H9 (cell line): ENCODE data around the gene COA1. TPM values are rescaled to one million over a fixed set of nuclear protein-coding genes. Genes with fewer than 3 reads are reported as not detected.
A peak's percentile ranks its signal among the peaks of the same experiment; 100 is the strongest.
"Not testable (repeated sequence)": the region's sequence is repeated elsewhere in the genome, so short reads cannot be mapped to it uniquely, and the experiment has no call there.

Experiments used
- DNase-seq: peaks from one replicate; pipeline ENCODE4 v3.0.0-alpha.2; 2017
- H2AFZ ChIP-seq: one replicate; pipeline ENCODE4 v1.6.1; 2013; ENCODE audit warnings: mild to moderate bottlenecking, low read length, control low read depth, moderate library complexity
- H2AK5ac ChIP-seq: 2 replicates; pipeline ENCODE4 v1.6.1; 2013; ENCODE audit warnings: low read length, control low read depth, mixed read lengths; ENCODE audit not compliant: insufficient read length
- H2BK120ac ChIP-seq: one replicate; pipeline ENCODE4 v1.6.1; 2013; ENCODE audit warnings: low read depth, mild to moderate bottlenecking, low read length, control low read depth, inconsistent platforms; ENCODE audit not compliant: poor library complexity, severe bottlenecking
- H2BK12ac ChIP-seq: 2 replicates; pipeline ENCODE4 v1.6.1; 2013; ENCODE audit warnings: low read length, control low read depth, mixed read lengths, low read depth; ENCODE audit not compliant: insufficient read length
- H2BK15ac ChIP-seq: 2 replicates; pipeline ENCODE4 v1.6.1; 2013; ENCODE audit warnings: low read depth, low read length, control low read depth
- H2BK20ac ChIP-seq: one replicate; pipeline ENCODE4 v1.6.1; 2013; ENCODE audit warnings: low read depth, mild to moderate bottlenecking, low read length, control low read depth, inconsistent platforms; ENCODE audit not compliant: poor library complexity, severe bottlenecking
- H2BK5ac ChIP-seq: 2 replicates; pipeline ENCODE4 v1.6.1; 2013; ENCODE audit warnings: low read length, control low read depth, mixed read lengths; ENCODE audit not compliant: insufficient read length
- H3K14ac ChIP-seq: 2 replicates; pipeline ENCODE4 v1.6.1; 2013; ENCODE audit warnings: low read length, control low read depth; ENCODE audit not compliant: insufficient read depth
- H3K18ac ChIP-seq: 2 replicates; pipeline ENCODE4 v1.6.1; 2013; ENCODE audit warnings: low read depth, mild to moderate bottlenecking, mixed read lengths, low read length, control low read depth; ENCODE audit not compliant: insufficient read length
- H3K23ac ChIP-seq: 2 replicates; pipeline ENCODE4 v1.6.1; 2013; ENCODE audit warnings: low read length, control low read depth, mixed read lengths, low read depth; ENCODE audit not compliant: insufficient read length
- H3K23me2 ChIP-seq: 2 replicates; pipeline ENCODE4 v1.6.1; 2013; ENCODE audit warnings: low read depth, mild to moderate bottlenecking, mixed read lengths, low read length, control low read depth; ENCODE audit not compliant: insufficient read length, poor library complexity, severe bottlenecking
- H3K27ac ChIP-seq: 2 replicates; pipeline ENCODE4 v1.5.1; 2013; ENCODE audit warnings: low read length, control low read depth, mixed read lengths, low read depth; ENCODE audit not compliant: insufficient read length
- H3K27me3 ChIP-seq: 2 replicates; pipeline ENCODE4 v1.6.1; 2013; ENCODE audit warnings: low read length, control low read depth, inconsistent platforms; ENCODE audit not compliant: insufficient read depth
- H3K4ac ChIP-seq: 2 replicates; pipeline ENCODE4 v1.6.1; 2013; ENCODE audit warnings: low read depth, mild to moderate bottlenecking, control low read depth, inconsistent platforms, low read length, moderate library complexity
- H3K4me1 ChIP-seq: 2 replicates; pipeline ENCODE4 v1.6.1; 2013; ENCODE audit warnings: low read length, control low read depth, inconsistent platforms; ENCODE audit not compliant: insufficient read depth
- H3K4me2 ChIP-seq: 2 replicates; pipeline ENCODE4 v1.6.1; 2013; ENCODE audit warnings: low read length, control low read depth, mixed read lengths; ENCODE audit not compliant: insufficient read length, insufficient read depth
- H3K56ac ChIP-seq: 2 replicates; pipeline ENCODE4 v1.6.1; 2013; ENCODE audit warnings: low read depth, mild to moderate bottlenecking, mixed read lengths, low read length, control low read depth; ENCODE audit not compliant: insufficient read length
- H3K79me1 ChIP-seq: 2 replicates; pipeline ENCODE4 v1.6.1; 2013; ENCODE audit warnings: low read depth, mild to moderate bottlenecking, moderate library complexity, low read length, control low read depth, inconsistent platforms; ENCODE audit not compliant: insufficient read depth, poor library complexity, severe bottlenecking
- H3K79me2 ChIP-seq: 2 replicates; pipeline ENCODE4 v1.6.1; 2013; ENCODE audit warnings: low read length, control low read depth, inconsistent platforms; ENCODE audit not compliant: insufficient read depth
- H3K9ac ChIP-seq: 2 replicates; pipeline ENCODE4 v1.6.1; 2013; ENCODE audit warnings: low read length, control low read depth, mixed read lengths; ENCODE audit not compliant: insufficient read length; ENCODE audit errors: extremely low read depth
- H3K9me3 ChIP-seq: one replicate; pipeline ENCODE4 v1.6.1; 2013; ENCODE audit warnings: low read depth, low read length, inconsistent platforms; ENCODE audit not compliant: control insufficient read depth
- H3T11ph ChIP-seq: one replicate; pipeline ENCODE4 v1.6.1; 2013; ENCODE audit warnings: mild to moderate bottlenecking, low read length, control low read depth, inconsistent platforms
- H4K20me1 ChIP-seq: one replicate; pipeline ENCODE4 v1.6.1; 2013; ENCODE audit not compliant: control insufficient read depth, insufficient read length, insufficient read depth
- H4K5ac ChIP-seq: 2 replicates; pipeline ENCODE4 v1.6.1; 2013; ENCODE audit warnings: low read depth, mild to moderate bottlenecking, mixed read lengths, low read length, control low read depth; ENCODE audit not compliant: insufficient read length
- H4K8ac ChIP-seq: replicated peaks from 2 replicates; pipeline ENCODE4 v1.6.1; 2013; ENCODE audit warnings: low read length, control low read depth, mixed read lengths, low read depth; ENCODE audit not compliant: insufficient read length
- H4K91ac ChIP-seq: 2 replicates; pipeline ENCODE4 v1.6.1; 2013; ENCODE audit warnings: low read depth, mild to moderate bottlenecking, moderate library complexity, mixed read lengths, low read length, control low read depth; ENCODE audit not compliant: insufficient read length
- H3K27ac Mint-ChIP-seq, 3 experiments: 2 replicates in 2 of 3; 3 replicates in 1 of 3; pipeline ENCODE4 v1.8.0; 2020 to 2021; ENCODE audit warnings: mixed read lengths in 3 of 3, mild to moderate bottlenecking in 1 of 3, moderate library complexity in 1 of 3
- H3K27me3 Mint-ChIP-seq: 2 replicates; pipeline ENCODE4 v1.8.0; 2021; ENCODE audit warnings: low read depth, mild to moderate bottlenecking, moderate library complexity, mixed read lengths
- H3K36me3 Mint-ChIP-seq, 3 experiments: 2 replicates in 2 of 3; 3 replicates in 1 of 3; pipeline ENCODE4 v1.8.0; 2020 to 2021; ENCODE audit warnings: low read depth in 3 of 3, mixed read lengths in 3 of 3; ENCODE audit not compliant: insufficient read depth in 1 of 3
- H3K4me1 Mint-ChIP-seq, 2 experiments: 2 replicates each; pipeline ENCODE4 v1.8.0; 2020; ENCODE audit warnings: mixed read lengths in 2 of 2
- H3K4me3 Mint-ChIP-seq, 2 experiments: 2 replicates in 1 of 2; 3 replicates in 1 of 2; pipeline ENCODE4 v1.8.0; 2020 to 2021; ENCODE audit warnings: mild to moderate bottlenecking in 2 of 2, mixed read lengths in 2 of 2, moderate library complexity in 1 of 2
- H3K9me3 Mint-ChIP-seq, 2 experiments: 2 replicates in 1 of 2; 3 replicates in 1 of 2; pipeline ENCODE4 v1.8.0; 2020; ENCODE audit warnings: mild to moderate bottlenecking in 2 of 2, mixed read lengths in 2 of 2, moderate library complexity in 1 of 2
- WGBS: extraction: QIAGEN DNeasy Blood & Tissue Kit; methylation state at CpG from one replicate; pipeline ENCODE4 v1.1.7; 2013; ENCODE audit warnings: missing lambda C conversion rate, low lambda C conversion rate, mixed read lengths; ENCODE audit not compliant: insufficient read length; ENCODE audit errors: extremely low coverage; 5-methylcytosine and 5-hydroxymethylcytosine counted together
- total RNA-seq: library from RNA; stranded (reverse); gene quantifications from 2 replicates; pipeline ENCODE4 v1.2.1, GENCODE V29; 2021
- TF ChIP-seq, protein P1 (sequence below): fragments of 200-600 bp; sonication (generic); conservative IDR thresholded peaks from 3 replicates; pipeline ENCODE4 v1.8.0; 2021; ENCODE audit warnings: antibody characterized with exemption, mild to moderate bottlenecking

Gene COA1
- total RNA-seq, 1 experiment from 2014 or later, result 138 TPM

- Histone ChIP-seq H4K8ac (no peak overlapping the region), H2AK5ac (no peak overlapping the region), H3K4me2 (no peak overlapping the region), H2BK12ac (no peak overlapping the region), H3K79me2 (no peaks in the 10 kb centered on the region), H3K23ac (no peak overlapping the region), H3K79me1 (no peaks in the 10 kb centered on the region), H3T11ph (no peak overlapping the region), H2BK5ac (no peak overlapping the region), H2BK120ac (no peak overlapping the region), H4K91ac (no peak overlapping the region), H4K20me1 (no peaks in the 10 kb centered on the region), H3K14ac (no peak overlapping the region), H2BK20ac (no peak overlapping the region), H4K5ac (no peak overlapping the region), H3K9me3 (no peaks in the 10 kb centered on the region), H3K27ac (no peak overlapping the region), H3K56ac (no peak overlapping the region), H2BK15ac (no peak overlapping the region), H2AFZ (no peak overlapping the region), H3K23me2 (no peaks in the 10 kb centered on the region), H3K18ac (no peak overlapping the region), H3K9ac (no peak overlapping the region), H3K4ac (no peak overlapping the region), H3K4me1 (no peaks in the 10 kb centered on the region), H3K27me3 (no peaks in the 10 kb centered on the region)
- no peak for DNase-seq
- Mint-ChIP-seq H3K27me3 (no peaks in the 10 kb centered on the region; the same call in 1 of the 2 replicates), H3K9me3 (0 out of 5 replicates have a peak, but pooled peaks cover 0 to 1% of the 10 kb centered on the region in 2 experiments), H3K4me3 (no peak overlapping the region), H3K36me3 (no peaks in the 10 kb centered on the region), H3K27ac (no peak overlapping the region), H3K4me1 (peaks cover 3 to 6% of the 10 kb centered on the region in 2 experiments; a peak in 3 of 4 replicates)
- no CpG with 5 or more reads among the region's 1 CpG for WGBS
- TF ChIP-seq, protein P1, sequence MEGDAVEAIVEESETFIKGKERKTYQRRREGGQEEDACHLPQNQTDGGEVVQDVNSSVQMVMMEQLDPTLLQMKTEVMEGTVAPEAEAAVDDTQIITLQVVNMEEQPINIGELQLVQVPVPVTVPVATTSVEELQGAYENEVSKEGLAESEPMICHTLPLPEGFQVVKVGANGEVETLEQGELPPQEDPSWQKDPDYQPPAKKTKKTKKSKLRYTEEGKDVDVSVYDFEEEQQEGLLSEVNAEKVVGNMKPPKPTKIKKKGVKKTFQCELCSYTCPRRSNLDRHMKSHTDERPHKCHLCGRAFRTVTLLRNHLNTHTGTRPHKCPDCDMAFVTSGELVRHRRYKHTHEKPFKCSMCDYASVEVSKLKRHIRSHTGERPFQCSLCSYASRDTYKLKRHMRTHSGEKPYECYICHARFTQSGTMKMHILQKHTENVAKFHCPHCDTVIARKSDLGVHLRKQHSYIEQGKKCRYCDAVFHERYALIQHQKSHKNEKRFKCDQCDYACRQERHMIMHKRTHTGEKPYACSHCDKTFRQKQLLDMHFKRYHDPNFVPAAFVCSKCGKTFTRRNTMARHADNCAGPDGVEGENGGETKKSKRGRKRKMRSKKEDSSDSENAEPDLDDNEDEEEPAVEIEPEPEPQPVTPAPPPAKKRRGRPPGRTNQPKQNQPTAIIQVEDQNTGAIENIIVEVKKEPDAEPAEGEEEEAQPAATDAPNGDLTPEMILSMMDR, result no peak
Observed at GRCh38 chr7:43735403-43735801, 6.1 kb upstream of the COA1 start.

GRCh38 chr7:43734575-43735332, 5.4 kb upstream of the COA1 start:
- not testable (repeated sequence) for H3K4ac ChIP-seq, H2BK20ac ChIP-seq, H2BK12ac ChIP-seq, H3K14ac ChIP-seq, H3K79me2 ChIP-seq, H2BK120ac ChIP-seq, H3K27ac ChIP-seq, H3K56ac ChIP-seq, H3K36me3 Mint-ChIP-seq, DNase-seq, H3K27me3 Mint-ChIP-seq, H3T11ph ChIP-seq, H3K4me3 Mint-ChIP-seq, H3K9me3 Mint-ChIP-seq, H3K79me1 ChIP-seq, H3K4me2 ChIP-seq, H3K18ac ChIP-seq, H3K27me3 ChIP-seq, H3K9me3 ChIP-seq, H4K91ac ChIP-seq, H2AK5ac ChIP-seq, H4K20me1 ChIP-seq, H2AFZ ChIP-seq, H3K23me2 ChIP-seq, H4K5ac ChIP-seq, H3K4me1 ChIP-seq, H2BK5ac ChIP-seq, H3K23ac ChIP-seq, H3K4me1 Mint-ChIP-seq, H4K8ac ChIP-seq, H2BK15ac ChIP-seq, H3K9ac ChIP-seq
- peak overlapping the region in 1 of 3 experiments; percentile 78; a peak in 1 of 7 replicates for H3K27ac Mint-ChIP-seq
- WGBS, result no CpG with 5 or more reads among the region's 18 CpGs
